HEK293 (cell line): ENCODE results near the gene FOLR1.
"Not testable (repeated sequence)": the region's sequence is repeated elsewhere in the genome, so short reads cannot be mapped to it uniquely, and the experiment has no call there.

Experiments used
- CTCF ChIA-PET: fragments of 350-600 bp; formaldehyde crosslinking; extraction: SDS; loops from one replicate; lab custom pipeline; 2021; ENCODE audit warnings: antibody characterized with exemption; lab: Yijun Ruan, JAX
- POLR2A ChIA-PET: fragments of 300-600 bp; formaldehyde crosslinking; extraction: SDS; loops from one replicate; lab custom pipeline; 2020; ENCODE audit warnings: antibody characterized with exemption, inconsistent platforms; lab: Yijun Ruan, JAX
- H3K27ac ChIP-seq: fragments of 200-500 bp; sonication (Bioruptor generic); 2 replicates; pipeline ENCODE4 v1.5.1; 2014; ENCODE audit warnings: low read depth, low read length, control low read depth, inconsistent platforms; ENCODE audit errors: extremely low read depth
- H3K36me3 ChIP-seq, 2 experiments: fragments of 200-500 bp in 1 of 2; sonication (Bioruptor generic) in 1 of 2; 1 replicate in 1 of 2; 2 replicates in 1 of 2; pipeline ENCODE4 v1.5.1; 2014 to 2017; ENCODE audit warnings: inconsistent platforms in 2 of 2, low read length in 2 of 2; ENCODE audit not compliant: control insufficient read depth in 2 of 2, insufficient read depth in 1 of 2
- H3K4me1 ChIP-seq: fragments of 200-500 bp; sonication (Bioruptor generic); 2 replicates; pipeline ENCODE4 v1.5.1; 2014; ENCODE audit warnings: mild to moderate bottlenecking, low read length, inconsistent platforms; ENCODE audit not compliant: control insufficient read depth, insufficient read depth
- H3K4me3 ChIP-seq: 2 replicates; pipeline ENCODE4 v1.5.1; 2011; ENCODE audit warnings: low read depth, mild to moderate bottlenecking, control low read depth, low read length, moderate library complexity
- H3K9me3 ChIP-seq: fragments of 200-500 bp; sonication (Bioruptor generic); 2 replicates; pipeline ENCODE4 v1.5.1; 2014; ENCODE audit warnings: low read depth, low read length, inconsistent platforms; ENCODE audit not compliant: control insufficient read depth, insufficient read depth
- EGR2 ChIP-seq: fragments of 450-650 bp; formaldehyde crosslinking; IDR thresholded peaks from 2 replicates; pipeline ENCODE4 v1.5.1; 2016; ENCODE audit warnings: low read depth, missing biosample characterization, missing genetic modification characterization
- RBAK ChIP-seq: fragments of 450-650 bp; formaldehyde crosslinking; IDR thresholded peaks from 2 replicates; pipeline ENCODE4 v1.5.1; 2016; ENCODE audit warnings: missing biosample characterization, missing genetic modification characterization
- SCRT1 ChIP-seq: fragments of 450-650 bp; formaldehyde crosslinking; IDR thresholded peaks from 2 replicates; pipeline ENCODE4 v1.5.1; 2016; ENCODE audit warnings: missing biosample characterization, missing genetic modification characterization, borderline replicate concordance
- SCRT2 ChIP-seq: fragments of 450-650 bp; formaldehyde crosslinking; IDR thresholded peaks from 2 replicates; pipeline ENCODE4 v1.5.1; 2016; ENCODE audit warnings: missing biosample characterization, missing genetic modification characterization
- ZBTB10 ChIP-seq: fragments of 450-650 bp; formaldehyde crosslinking; IDR thresholded peaks from 2 replicates; pipeline ENCODE4 v1.5.1; 2016; ENCODE audit warnings: missing biosample characterization, missing genetic modification characterization
- ZFHX2 ChIP-seq: fragments of 450-650 bp; formaldehyde crosslinking; conservative IDR thresholded peaks from 2 replicates; pipeline ENCODE4 v1.5.1; 2016; ENCODE audit warnings: missing biosample characterization, missing genetic modification characterization
- ZNF121 ChIP-seq: fragments of 450-650 bp; formaldehyde crosslinking; IDR thresholded peaks from 2 replicates; pipeline ENCODE4 v1.5.1; 2016; ENCODE audit warnings: missing biosample characterization, missing genetic modification characterization
- ZNF280C ChIP-seq: fragments of 450-650 bp; formaldehyde crosslinking; IDR thresholded peaks from 2 replicates; pipeline ENCODE4 v1.5.1; 2016; ENCODE audit warnings: missing biosample characterization, missing genetic modification characterization
- ZNF324 ChIP-seq: fragments of 450-650 bp; formaldehyde crosslinking; IDR thresholded peaks from 2 replicates; pipeline ENCODE4 v1.5.1; 2016; ENCODE audit warnings: missing biosample characterization, missing genetic modification characterization
- ZNF354C ChIP-seq: fragments of 450-650 bp; formaldehyde crosslinking; IDR thresholded peaks from 2 replicates; pipeline ENCODE4 v1.5.1; 2016; ENCODE audit warnings: missing biosample characterization, missing genetic modification characterization, low read depth, borderline replicate concordance
- ZNF623 ChIP-seq: fragments of 450-650 bp; formaldehyde crosslinking; IDR thresholded peaks from 2 replicates; pipeline ENCODE4 v1.5.1; 2016; ENCODE audit warnings: missing biosample characterization, missing genetic modification characterization
- TF ChIP-seq, protein P1 (sequence below): fragments of 450-650 bp; formaldehyde crosslinking; IDR thresholded peaks from 2 replicates; pipeline ENCODE4 v1.5.1; 2016; ENCODE audit warnings: missing biosample characterization, missing genetic modification characterization, low read depth

The FOLR1 gene

DNA sequence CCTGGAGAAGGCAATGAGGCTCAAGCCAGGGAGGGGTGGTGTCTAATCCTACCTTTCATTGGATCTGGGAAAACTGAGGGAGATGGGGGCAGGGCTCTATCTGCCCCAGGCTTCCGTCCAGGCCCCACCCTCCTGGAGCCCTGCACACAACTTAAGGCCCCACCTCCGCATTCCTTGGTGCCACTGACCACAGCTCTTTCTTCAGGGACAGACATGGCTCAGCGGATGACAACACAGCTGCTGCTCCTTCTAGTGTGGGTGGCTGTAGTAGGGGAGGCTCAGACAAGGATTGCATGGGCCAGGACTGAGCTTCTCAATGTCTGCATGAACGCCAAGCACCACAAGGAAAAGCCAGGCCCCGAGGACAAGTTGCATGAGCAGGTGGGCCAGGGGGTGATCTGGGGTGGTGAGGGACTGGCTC lies at the start of gene FOLR1:
TSS of gene FOLR1 (plus strand) at position 180 of the 421 bp plus-strand sequence. CDS start at position 214, 34 bp downstream.
- ChIA-PET POLR2A (interaction anchor here (0.7 to 1.0 kb wide), 2 partner anchors 31 to 65 kb away, joined by 3 read pairs; no protein-coding TSS in a partner anchor), CTCF (interaction anchor here (0.6 to 1.4 kb wide), 5 partner anchors 9 to 328 kb away, joined by 3 to 5 read pairs (median 3); no protein-coding TSS in a partner anchor)
- Histone ChIP-seq H3K4me1 (no peaks in the 10 kb centered on the region), H3K9me3 (no peaks in the 10 kb centered on the region), H3K4me3 (no peak within 1 kb of the TSS), H3K27ac (no peak within 1 kb of the TSS), H3K36me3 (no peaks in the 10 kb centered on the region)
- peak; percentile 34 for TF ChIP-seq ZFHX2 (tag by site-specific recombination)
- TF ChIP-seq ZNF280C (tag by site-specific recombination), result no peak
- TF ChIP-seq EGR2, result peak; percentile 43; the same call in 1 of the 2 replicates

GRCh38 chr11:72142543-72142942 lies 49.4 kb upstream of the FOLR1 start:
- POLR2A ChIA-PET, H3K36me3 ChIP-seq, H3K4me3 ChIP-seq, H3K4me1 ChIP-seq, H3K27ac ChIP-seq, H3K9me3 ChIP-seq: not testable (repeated sequence)
- CTCF ChIA-PET, result interaction anchor here (1.1 to 2.9 kb wide), 7 partner anchors 11 to 288 kb away, joined by 3 to 28 read pairs (median 12); no protein-coding TSS in a partner anchor

- H3K36me3 ChIP-seq, result no peaks in the 10 kb centered on the region
- no peaks in the 10 kb centered on the region for H3K4me1 ChIP-seq
- H3K4me3 ChIP-seq, result no peak overlapping the region
- POLR2A ChIA-PET, result interaction anchor here (1.2 to 1.3 kb wide), 2 partner anchors 33 to 120 kb away, joined by 3 to 10 read pairs; partner anchors contain the start of gene ANAPC15
- CTCF ChIA-PET, result interaction anchor here (0.6 to 2.9 kb wide), 27 partner anchors 8 to 1738 kb away, joined by 3 to 35 read pairs (median 5); no protein-coding TSS in a partner anchor
- no peak overlapping the region for H3K27ac ChIP-seq
- H3K9me3 ChIP-seq, result no peaks in the 10 kb centered on the region
- TF ChIP-seq SCRT1 (tag by site-specific recombination), result 0 out of 2 replicates have a peak, but pooled peaks have one; percentile 30
- TF ChIP-seq SCRT2, result peak; percentile 83
- TF ChIP-seq, protein P1, sequence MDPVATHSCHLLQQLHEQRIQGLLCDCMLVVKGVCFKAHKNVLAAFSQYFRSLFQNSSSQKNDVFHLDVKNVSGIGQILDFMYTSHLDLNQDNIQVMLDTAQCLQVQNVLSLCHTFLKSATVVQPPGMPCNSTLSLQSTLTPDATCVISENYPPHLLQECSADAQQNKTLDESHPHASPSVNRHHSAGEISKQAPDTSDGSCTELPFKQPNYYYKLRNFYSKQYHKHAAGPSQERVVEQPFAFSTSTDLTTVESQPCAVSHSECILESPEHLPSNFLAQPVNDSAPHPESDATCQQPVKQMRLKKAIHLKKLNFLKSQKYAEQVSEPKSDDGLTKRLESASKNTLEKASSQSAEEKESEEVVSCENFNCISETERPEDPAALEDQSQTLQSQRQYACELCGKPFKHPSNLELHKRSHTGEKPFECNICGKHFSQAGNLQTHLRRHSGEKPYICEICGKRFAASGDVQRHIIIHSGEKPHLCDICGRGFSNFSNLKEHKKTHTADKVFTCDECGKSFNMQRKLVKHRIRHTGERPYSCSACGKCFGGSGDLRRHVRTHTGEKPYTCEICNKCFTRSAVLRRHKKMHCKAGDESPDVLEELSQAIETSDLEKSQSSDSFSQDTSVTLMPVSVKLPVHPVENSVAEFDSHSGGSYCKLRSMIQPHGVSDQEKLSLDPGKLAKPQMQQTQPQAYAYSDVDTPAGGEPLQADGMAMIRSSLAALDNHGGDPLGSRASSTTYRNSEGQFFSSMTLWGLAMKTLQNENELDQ (tag by site-specific recombination), result no peak
- no peak for TF ChIP-seq ZBTB10 (tag by site-specific recombination)
Observed at GRCh38 chr11:72144807-72145565, 47.0 kb upstream of the FOLR1 start.

- Histone ChIP-seq H3K9me3 (no peaks in the 10 kb centered on the region), H3K4me3 (no peak overlapping the region), H3K27ac (no peak overlapping the region), H3K36me3 (no peaks in the 10 kb centered on the region), H3K4me1 (no peaks in the 10 kb centered on the region)
- ChIA-PET POLR2A (no interaction called here), CTCF (interaction anchor here (0.6 to 1.9 kb wide), 7 partner anchors 14 to 381 kb away, joined by 3 to 7 read pairs (median 3); no protein-coding TSS in a partner anchor)
- TF ChIP-seq ZNF121 (no peak), RBAK (tag by site-specific recombination) (no peak), ZNF623 (tag by site-specific recombination) (no peak), ZNF354C (tag by site-specific recombination) (no peak), ZNF324 (tag by site-specific recombination) (no peak)
Observed at GRCh38 chr11:72146625-72147024, 45.3 kb upstream of the FOLR1 start.
